Endodermal cell (in vitro differentiated cells): ENCODE data around the gene LRP4. TPM values are rescaled to one million over a fixed set of nuclear protein-coding genes. Genes with fewer than 3 reads are reported as not detected.

Source experiments
- DNase-seq: peaks from one replicate; pipeline ENCODE4 v3.0.0-alpha.2; 2017
- H3K27ac ChIP-seq: 2 replicates; pipeline ENCODE4 v1.5.1; 2013; ENCODE audit warnings: mild to moderate bottlenecking, low read depth, low read length, moderate library complexity
- H3K27me3 ChIP-seq: 2 replicates; pipeline ENCODE4 v1.6.1; 2013; ENCODE audit warnings: mild to moderate bottlenecking, low read length, moderate library complexity; ENCODE audit not compliant: insufficient read depth, control insufficient read depth, poor library complexity, severe bottlenecking
- H3K36me3 ChIP-seq: 2 replicates; pipeline ENCODE4 v1.7.0; 2013; ENCODE audit warnings: mild to moderate bottlenecking, low read length, moderate library complexity; ENCODE audit not compliant: control insufficient read depth, insufficient read depth
- H3K4me1 ChIP-seq: one replicate; pipeline ENCODE4 v1.7.0; 2013; ENCODE audit warnings: low read length; ENCODE audit not compliant: control insufficient read depth, insufficient read depth
- H3K4me3 ChIP-seq: 2 replicates; pipeline ENCODE4 v1.5.1; 2013; ENCODE audit warnings: mild to moderate bottlenecking, low read length, moderate library complexity
- H3K9ac ChIP-seq: 2 replicates; pipeline ENCODE4 v1.6.1; 2013; ENCODE audit warnings: mild to moderate bottlenecking, low read length, moderate library complexity; ENCODE audit not compliant: poor library complexity, severe bottlenecking; ENCODE audit errors: extremely low read depth
- H3K9me3 ChIP-seq: 2 replicates; pipeline ENCODE4 v1.6.1; 2013; ENCODE audit warnings: mild to moderate bottlenecking, low read length, moderate library complexity; ENCODE audit not compliant: control insufficient read depth
- H3K27ac Mint-ChIP-seq: 2 replicates; pipeline ENCODE4 v1.8.0; 2020; ENCODE audit warnings: mixed read lengths
- H3K27me3 Mint-ChIP-seq: 2 replicates; pipeline ENCODE4 v1.8.0; 2021; ENCODE audit warnings: mild to moderate bottlenecking, mixed read lengths; ENCODE audit not compliant: insufficient read depth
- H3K36me3 Mint-ChIP-seq: 2 replicates; pipeline ENCODE4 v1.8.0; 2020; ENCODE audit warnings: low read depth, mixed read lengths
- H3K4me1 Mint-ChIP-seq: 2 replicates; pipeline ENCODE4 v1.8.0; 2020; ENCODE audit warnings: mixed read lengths
- H3K4me3 Mint-ChIP-seq: 2 replicates; pipeline ENCODE4 v1.8.0; 2020; ENCODE audit warnings: mild to moderate bottlenecking, moderate library complexity, mixed read lengths
- H3K9me3 Mint-ChIP-seq: 2 replicates; pipeline ENCODE4 v1.8.0; 2020; ENCODE audit warnings: mild to moderate bottlenecking, mixed read lengths
- WGBS, 2 experiments: methylation state at CpG; one replicate each; pipeline versions ENCODE4 v1.1.5 to v1.1.7; 2013; ENCODE audit warnings: missing lambda C conversion rate in 2 of 2, mixed read lengths in 1 of 2; ENCODE audit not compliant: insufficient coverage in 1 of 2, insufficient read length in 1 of 2; 5-methylcytosine and 5-hydroxymethylcytosine counted together
- total RNA-seq, 2 donors: library from RNA; stranded (reverse); fragmentation: NEBNext Ultra II Directional in 1 of 2; extraction: Animal tissue kit (Norgen Biotek cat#: 25700) in 1 of 2; gene quantifications; 2 replicates in 1 of 2; 3 replicates in 1 of 2; pipeline ENCODE4 v1.2.1, GENCODE V29; 2021
- TF ChIP-seq, protein P1 (sequence below): fragments of 200-600 bp; sonication (generic); conservative IDR thresholded peaks from 2 replicates; pipeline ENCODE4 v1.5.0; 2021; ENCODE audit warnings: antibody characterized with exemption, mild to moderate bottlenecking

Gene LRP4
- total RNA-seq, 2 donors from 2014 or later: 12.6 to 13.6 TPM

DNA sequence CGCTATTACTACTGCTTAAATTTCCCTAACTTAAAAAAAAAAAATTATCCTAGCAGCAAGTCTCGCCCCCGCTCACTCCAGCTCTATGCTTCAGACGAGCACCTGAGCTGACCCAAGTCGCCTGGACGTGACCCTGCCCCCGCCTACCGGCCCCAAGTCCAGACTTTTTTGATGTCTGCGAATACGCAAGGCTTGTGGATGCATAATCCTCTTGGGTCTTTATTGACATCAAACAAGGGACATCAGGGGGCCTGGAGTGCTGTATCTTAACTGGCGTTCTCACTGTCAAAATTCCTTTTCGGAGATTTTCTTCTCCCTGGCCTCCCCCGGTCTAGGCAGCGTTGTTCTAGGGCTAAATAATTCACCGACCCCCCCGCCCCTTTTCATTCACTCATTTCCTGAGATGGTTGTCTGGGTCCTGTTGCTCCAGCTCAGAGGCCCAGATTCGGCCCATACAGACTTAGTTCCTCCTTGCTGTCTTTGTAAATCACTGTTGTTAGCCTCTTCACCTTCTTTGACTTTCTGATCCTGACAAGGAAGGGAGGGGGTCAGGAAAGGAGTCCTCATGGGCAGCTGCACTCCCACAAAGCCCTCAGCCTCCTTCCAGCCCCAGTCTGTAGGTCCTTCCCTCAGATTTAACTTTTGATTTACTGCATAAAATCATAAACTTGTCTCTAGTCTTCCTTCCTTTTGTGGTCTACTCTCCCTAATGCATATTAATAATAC, 601 bp upstream of the LRP4 start:
- H3K36me3 Mint-ChIP-seq: no peaks in the 10 kb centered on the region
- H3K27me3 Mint-ChIP-seq: peaks cover 34% of the 10 kb centered on the region
- H3K36me3 ChIP-seq: no peaks in the 10 kb centered on the region
- peaks cover 24% of the 10 kb centered on the region for H3K4me1 Mint-ChIP-seq
- TF ChIP-seq, protein P1, sequence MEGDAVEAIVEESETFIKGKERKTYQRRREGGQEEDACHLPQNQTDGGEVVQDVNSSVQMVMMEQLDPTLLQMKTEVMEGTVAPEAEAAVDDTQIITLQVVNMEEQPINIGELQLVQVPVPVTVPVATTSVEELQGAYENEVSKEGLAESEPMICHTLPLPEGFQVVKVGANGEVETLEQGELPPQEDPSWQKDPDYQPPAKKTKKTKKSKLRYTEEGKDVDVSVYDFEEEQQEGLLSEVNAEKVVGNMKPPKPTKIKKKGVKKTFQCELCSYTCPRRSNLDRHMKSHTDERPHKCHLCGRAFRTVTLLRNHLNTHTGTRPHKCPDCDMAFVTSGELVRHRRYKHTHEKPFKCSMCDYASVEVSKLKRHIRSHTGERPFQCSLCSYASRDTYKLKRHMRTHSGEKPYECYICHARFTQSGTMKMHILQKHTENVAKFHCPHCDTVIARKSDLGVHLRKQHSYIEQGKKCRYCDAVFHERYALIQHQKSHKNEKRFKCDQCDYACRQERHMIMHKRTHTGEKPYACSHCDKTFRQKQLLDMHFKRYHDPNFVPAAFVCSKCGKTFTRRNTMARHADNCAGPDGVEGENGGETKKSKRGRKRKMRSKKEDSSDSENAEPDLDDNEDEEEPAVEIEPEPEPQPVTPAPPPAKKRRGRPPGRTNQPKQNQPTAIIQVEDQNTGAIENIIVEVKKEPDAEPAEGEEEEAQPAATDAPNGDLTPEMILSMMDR: no peak
- H3K27ac Mint-ChIP-seq: peak overlapping the region; percentile 67
- H3K4me3 ChIP-seq: peak overlapping the region; percentile 65
- DNase-seq: peak; percentile 79
- H3K27me3 ChIP-seq: peaks cover 20% of the 10 kb centered on the region
- peak overlapping the region; percentile 62 for H3K27ac ChIP-seq
- H3K9ac ChIP-seq: no peak overlapping the region
- H3K4me3 Mint-ChIP-seq: peak overlapping the region; percentile 68
- no peaks in the 10 kb centered on the region for H3K4me1 ChIP-seq
- H3K9me3 ChIP-seq: no peaks in the 10 kb centered on the region
- 2 to 3% methylated on average over 16 to 17 of the region's 17 CpGs for WGBS, 2 experiments
- no peaks in the 10 kb centered on the region for H3K9me3 Mint-ChIP-seq

DNA sequence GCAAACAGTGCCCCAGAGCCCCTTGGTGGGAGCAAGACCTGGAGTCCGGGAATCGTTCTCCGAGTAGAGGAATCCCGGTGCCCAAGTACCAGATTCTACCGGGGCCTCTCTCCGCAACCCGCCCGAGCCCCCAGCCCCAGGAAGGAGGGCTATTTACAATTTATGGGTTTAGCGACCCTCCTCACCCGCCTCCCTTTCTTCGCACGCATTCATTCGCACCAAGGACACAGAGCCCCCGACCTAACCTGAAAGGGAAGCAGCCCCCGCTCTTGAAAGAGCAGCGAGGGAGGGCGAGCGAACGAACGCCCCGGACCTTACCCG, 628 bp downstream of the LRP4 start:
- no peaks in the 10 kb centered on the region for H3K36me3 Mint-ChIP-seq
- TF ChIP-seq, protein P1: no peak
- Histone ChIP-seq H3K4me3 (peak overlapping the region; percentile 77), H3K27me3 (peaks cover 20% of the 10 kb centered on the region), H3K9me3 (no peaks in the 10 kb centered on the region), H3K9ac (peak overlapping the region; percentile 17), H3K27ac (peak overlapping the region; percentile 80), H3K4me1 (peaks cover 4% of the 10 kb centered on the region), H3K36me3 (no peaks in the 10 kb centered on the region)
- H3K4me3 Mint-ChIP-seq: peak overlapping the region; percentile 74
- 0% methylated on average over 22 of the region's 22 CpGs; no CpG with 5 or more reads in 1 of the 2 experiments for WGBS, 2 experiments
- no peak for DNase-seq
- no peak overlapping the region for H3K27ac Mint-ChIP-seq
- H3K9me3 Mint-ChIP-seq: no peaks in the 10 kb centered on the region
- H3K4me1 Mint-ChIP-seq: peaks cover 34% of the 10 kb centered on the region
- H3K27me3 Mint-ChIP-seq: peaks cover 34% of the 10 kb centered on the region

DNA sequence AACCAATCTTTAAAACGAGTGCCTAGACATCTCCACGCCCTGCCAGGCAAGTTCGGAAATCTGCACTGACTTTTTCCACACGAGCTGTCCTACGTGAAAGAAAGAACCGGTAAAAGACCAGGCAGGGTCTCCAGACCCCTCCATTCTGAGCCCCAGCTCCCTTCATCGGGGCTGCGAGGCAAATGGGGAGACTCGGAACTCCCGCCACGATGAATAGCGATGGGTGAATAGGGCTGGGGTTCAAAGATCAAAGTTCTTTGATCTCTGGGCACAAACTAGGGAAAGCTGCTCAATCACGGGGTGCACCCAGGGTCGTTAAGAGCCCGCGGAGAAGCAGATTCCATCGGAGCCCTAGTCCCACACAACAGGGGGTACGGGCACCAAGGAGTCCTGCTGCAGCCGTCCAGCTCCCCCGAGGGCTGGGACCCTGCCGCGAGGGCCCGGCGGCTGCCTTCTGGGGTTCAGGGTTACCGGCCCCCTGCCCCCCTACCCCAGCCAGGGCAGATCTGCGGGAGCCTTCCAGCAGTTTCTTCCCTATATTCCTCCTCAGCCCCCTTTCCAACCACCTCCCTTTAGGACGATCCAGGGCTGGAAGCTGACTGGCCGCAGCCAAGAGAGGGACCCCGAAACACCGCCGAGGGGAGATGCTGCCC, 1.1 kb downstream of the LRP4 start:
- DNase-seq: peak; percentile 65
- WGBS, 2 experiments: 0% methylated on average over 17 to 31 of the region's 31 CpGs
- Mint-ChIP-seq H3K27ac (peak overlapping the region; percentile 56), H3K4me3 (peak overlapping the region; percentile 74), H3K36me3 (no peaks in the 10 kb centered on the region), H3K9me3 (no peaks in the 10 kb centered on the region), H3K27me3 (peaks cover 34% of the 10 kb centered on the region), H3K4me1 (peaks cover 39% of the 10 kb centered on the region)
- Histone ChIP-seq H3K36me3 (no peaks in the 10 kb centered on the region), H3K4me1 (peaks cover 9% of the 10 kb centered on the region), H3K27me3 (peaks cover 20% of the 10 kb centered on the region), H3K27ac (peak overlapping the region; percentile 80), H3K4me3 (peak overlapping the region; percentile 77), H3K9me3 (no peaks in the 10 kb centered on the region), H3K9ac (peak overlapping the region; percentile 17)
- TF ChIP-seq, protein P1: no peak
